ENCODE results near the gene THEM5. TPM values are rescaled to one million over a fixed set of nuclear protein-coding genes. Genes with fewer than 3 reads are reported as not detected.

THEM5 gene
- total RNA-seq, 5 donors from 2014 or later (not counting 1 experiment from before 2014, with no cell fraction given) = not detected

DNA sequence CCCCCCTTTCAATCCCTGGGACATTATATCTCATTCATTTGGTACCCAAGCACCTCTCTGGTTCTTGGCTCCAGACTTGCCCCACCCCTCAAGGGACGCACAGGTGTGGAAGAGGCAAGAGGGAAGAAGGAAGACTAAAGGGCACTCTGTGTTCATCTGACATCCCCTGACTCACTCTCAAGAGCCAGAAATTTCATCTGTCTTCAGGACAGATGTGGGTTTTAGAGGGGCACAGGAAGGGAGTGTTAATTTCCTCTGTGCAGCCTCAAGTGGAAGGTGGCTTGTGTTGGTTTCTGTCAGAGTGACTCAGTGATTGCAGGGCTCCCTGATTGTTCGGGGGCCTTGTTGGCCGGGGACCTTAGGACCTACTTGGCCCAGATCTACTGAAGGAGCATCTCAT is 16.3 kb downstream of the THEM5 start:
- Histone ChIP-seq H3K4me1 (ENCODE audit: control insufficient read depth in 1 of 2, extremely low read depth in 1 of 2, insufficient read depth in 2 of 2, low read length in 2 of 2) (peaks cover 8 to 72% of the 10 kb centered on the region in 2 experiments), H3K27me3 (replicated peaks in 1 of 2; ENCODE audit: control insufficient read depth in 2 of 2, extremely low read depth in 1 of 2, insufficient read depth in 2 of 2, low read length in 1 of 2) (no peaks in the 10 kb centered on the region), H3K9me3 (no peaks in the 10 kb centered on the region), H3K4me3 (ENCODE audit: control insufficient read depth in 1 of 2, extremely low read depth in 1 of 2, low read length in 1 of 2) (peak overlapping the region in 1 of 2 donors; percentile 41), H3K36me3 (ENCODE audit: control insufficient read depth in 2 of 2, extremely low read depth in 1 of 2, insufficient read depth in 1 of 2, low read length in 1 of 2) (no peaks in the 10 kb centered on the region), H3K27ac (ENCODE audit: low read length) (peak overlapping the region; percentile 73)
- CTCF ChIA-PET = interaction anchor here in 1 of 2 donors (0.6 to 1.5 kb wide), 9 partner anchors 9 to 536 kb away, joined by 3 to 8 read pairs (median 4); partner anchors contain the start of gene MRPL9
- Mint-ChIP-seq H3K36me3 (no peaks in the 10 kb centered on the region), H3K9me3 (no peaks in the 10 kb centered on the region), H3K4me3 (peak overlapping the region; percentile 83 to 92 (median 84)), H3K27me3 (peaks cover 0 to 2% of the 10 kb centered on the region in 2 donors), H3K4me1 (peaks cover 55 to 79% (median 67%) of the 10 kb centered on the region in 3 donors), H3K27ac (peak overlapping the region; percentile 96 to 98)
- ATAC-seq (replicated peaks in 1 of 4) = peak; percentile 10 to 37 (median 28)
- POLR2A ChIA-PET = interaction anchor here in 1 of 2 donors (0.5 to 0.6 kb wide), 2 partner anchors 39 to 66 kb away, joined by 3 read pairs; no protein-coding TSS in a partner anchor
- peak in 2 of 35 experiments; percentile 36 to 53 for DNase-seq
- 4% methylated on average over 2 of the region's 3 CpGs for WGBS (ENCODE audit: insufficient coverage)

DNA sequence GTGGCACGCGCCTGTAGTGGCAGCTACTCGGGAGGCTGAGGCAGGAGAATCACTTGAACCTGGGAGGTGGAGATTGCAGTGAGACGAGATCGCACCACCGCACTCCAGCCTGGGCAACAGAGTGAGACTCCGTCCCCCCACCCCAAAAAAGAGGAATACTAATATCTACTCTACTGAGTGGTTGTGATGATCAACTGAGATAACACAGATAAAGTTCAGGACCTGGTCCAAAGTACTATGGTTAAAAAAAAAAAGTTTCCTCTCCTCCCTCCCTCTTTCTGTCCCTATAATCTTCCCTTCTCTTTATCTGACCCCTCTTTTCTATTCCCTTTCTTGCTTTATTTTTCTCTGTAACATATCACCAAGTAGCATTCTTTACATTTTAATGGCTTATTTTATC is 17.9 kb downstream of the THEM5 start:
- CTCF ChIA-PET = interaction anchor here in 1 of 2 donors (0.6 to 1.5 kb wide), 6 partner anchors 73 to 750 kb away, joined by 3 to 8 read pairs (median 4); partner anchors contain the start of genes CGN and MRPL9
- no peaks in the 10 kb centered on the region for H3K36me3 Mint-ChIP-seq
- H3K27ac Mint-ChIP-seq = peak overlapping the region; percentile 65 to 77
- peaks cover 63 to 88% (median 70%) of the 10 kb centered on the region in 3 donors for H3K4me1 Mint-ChIP-seq
- ATAC-seq (replicated peaks in 1 of 4) (no peak), DNase-seq (no peak)
- Histone ChIP-seq H3K4me3 (ENCODE audit: control insufficient read depth in 1 of 2, extremely low read depth in 1 of 2, low read length in 1 of 2) (no peak overlapping the region), H3K36me3 (ENCODE audit: control insufficient read depth in 2 of 2, extremely low read depth in 1 of 2, insufficient read depth in 1 of 2, low read length in 1 of 2) (no peaks in the 10 kb centered on the region), H3K9me3 (no peaks in the 10 kb centered on the region), H3K27ac (ENCODE audit: low read length) (peak overlapping the region; percentile 38), H3K4me1 (ENCODE audit: control insufficient read depth in 1 of 2, extremely low read depth in 1 of 2, insufficient read depth in 2 of 2, low read length in 2 of 2) (peaks cover 8 to 85% of the 10 kb centered on the region in 2 experiments), H3K27me3 (replicated peaks in 1 of 2; ENCODE audit: control insufficient read depth in 2 of 2, extremely low read depth in 1 of 2, insufficient read depth in 2 of 2, low read length in 1 of 2) (no peaks in the 10 kb centered on the region)
- 87% methylated on average over 3 of the region's 7 CpGs for whole genome bisulfite sequencing (ENCODE audit: insufficient coverage)
- POLR2A ChIA-PET = no interaction called here
- no peaks in the 10 kb centered on the region for H3K9me3 Mint-ChIP-seq
- peaks cover 0 to 2% of the 10 kb centered on the region in 2 donors for H3K27me3 Mint-ChIP-seq
- no peak overlapping the region for H3K4me3 Mint-ChIP-seq

DNA sequence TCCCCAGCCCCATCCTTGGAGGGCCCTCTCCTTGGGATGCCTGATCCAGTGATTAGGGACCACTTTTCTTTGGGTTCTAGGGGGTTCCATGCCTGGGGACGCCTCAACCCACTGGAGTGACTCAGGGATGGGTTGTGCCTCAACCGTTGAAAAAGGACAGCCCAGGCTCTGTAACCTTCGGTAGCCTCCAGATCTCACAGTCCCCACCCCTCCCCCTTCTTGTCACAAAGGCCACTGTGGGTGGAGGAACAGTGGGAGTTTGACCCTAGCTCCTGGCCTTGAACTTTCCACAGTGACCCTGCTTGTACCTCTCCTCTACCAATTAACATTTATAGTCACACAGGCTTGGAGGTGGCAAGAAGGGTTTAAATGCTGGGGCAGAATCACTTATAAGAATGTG is 19.3 kb downstream of the THEM5 start:
- ATAC-seq (replicated peaks in 1 of 4) = no peak
- Mint-ChIP-seq H3K4me1 (peaks cover 64 to 87% (median 70%) of the 10 kb centered on the region in 3 donors), H3K9me3 (no peaks in the 10 kb centered on the region), H3K27ac (peak overlapping the region; percentile 87 to 92), H3K27me3 (peaks cover 0 to 2% of the 10 kb centered on the region in 2 donors), H3K36me3 (no peaks in the 10 kb centered on the region), H3K4me3 (no peak overlapping the region)
- H3K4me1 ChIP-seq (ENCODE audit: control insufficient read depth in 1 of 2, extremely low read depth in 1 of 2, insufficient read depth in 2 of 2, low read length in 2 of 2) = peaks cover 12 to 85% of the 10 kb centered on the region in 2 experiments
- H3K27ac ChIP-seq (ENCODE audit: low read length) = peak overlapping the region; percentile 52
- ChIA-PET CTCF (interaction anchor here in 1 of 2 donors (0.7 kb wide), 1 partner anchor 141 kb away, joined by 3 read pairs; no protein-coding TSS in a partner anchor), POLR2A (no interaction called here)
- no peaks in the 10 kb centered on the region for H3K36me3 ChIP-seq (ENCODE audit: control insufficient read depth in 2 of 2, extremely low read depth in 1 of 2, insufficient read depth in 1 of 2, low read length in 1 of 2)
- no peak overlapping the region for H3K4me3 ChIP-seq (ENCODE audit: control insufficient read depth in 1 of 2, extremely low read depth in 1 of 2, low read length in 1 of 2)
- DNase-seq = no peak
- H3K9me3 ChIP-seq = no peaks in the 10 kb centered on the region
- 67% methylated on average over 1 of the region's 3 CpGs for WGBS (ENCODE audit: insufficient coverage)
- no peaks in the 10 kb centered on the region for H3K27me3 ChIP-seq (replicated peaks in 1 of 2; ENCODE audit: control insufficient read depth in 2 of 2, extremely low read depth in 1 of 2, insufficient read depth in 2 of 2, low read length in 1 of 2)

DNA sequence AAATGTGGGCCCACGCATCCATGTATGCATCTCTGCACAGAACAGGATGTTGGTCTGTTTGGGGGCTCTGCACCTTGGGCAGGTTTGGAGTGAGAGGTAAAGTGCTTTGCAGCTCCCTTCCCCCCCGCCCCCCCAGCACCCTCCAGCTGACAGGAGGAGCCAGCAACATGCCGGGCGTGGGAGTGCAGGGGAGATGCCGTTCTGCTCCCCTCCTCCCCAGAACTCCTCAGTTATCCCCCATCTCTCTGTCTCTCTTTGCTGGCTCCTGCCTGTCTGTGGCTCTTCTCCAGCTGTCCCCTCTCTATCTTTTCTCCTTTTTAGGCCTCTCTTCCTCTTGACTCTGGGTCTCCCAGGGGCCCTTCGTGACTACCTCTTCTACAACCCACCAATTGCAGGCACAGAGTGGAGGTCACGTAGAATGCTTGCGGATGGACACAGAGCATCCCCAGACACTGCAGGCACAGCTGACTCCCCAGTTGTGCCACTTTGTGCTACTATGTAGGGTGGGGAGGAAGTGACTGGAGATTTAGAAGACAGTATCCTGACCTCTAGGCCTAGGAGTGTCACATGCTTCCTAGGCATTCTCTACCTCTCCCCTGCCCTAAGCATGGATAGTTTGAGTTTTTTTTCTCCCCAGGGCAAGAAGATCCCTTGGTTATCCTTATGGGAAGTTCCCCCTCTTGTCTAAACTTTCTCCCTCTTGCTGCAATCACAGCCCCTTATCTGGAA is 20.2 kb downstream of the THEM5 start:
- CTCF ChIA-PET = interaction anchor here in 1 of 2 donors (1.1 kb wide), 1 partner anchor 239 kb away, joined by 5 read pairs; no protein-coding TSS in a partner anchor
- no peaks in the 10 kb centered on the region for H3K9me3 ChIP-seq
- DNase-seq (no peak), ATAC-seq (replicated peaks in 1 of 4) (no peak)
- H3K4me1 ChIP-seq (ENCODE audit: control insufficient read depth in 1 of 2, extremely low read depth in 1 of 2, insufficient read depth in 2 of 2, low read length in 2 of 2) = peaks cover 14 to 88% of the 10 kb centered on the region in 2 experiments
- H3K27me3 ChIP-seq (replicated peaks in 1 of 2; ENCODE audit: control insufficient read depth in 2 of 2, extremely low read depth in 1 of 2, insufficient read depth in 2 of 2, low read length in 1 of 2) = no peaks in the 10 kb centered on the region
- Mint-ChIP-seq H3K36me3 (no peaks in the 10 kb centered on the region), H3K27ac (peak overlapping the region; percentile 87 to 93), H3K4me1 (peaks cover 71 to 92% (median 75%) of the 10 kb centered on the region in 3 donors), H3K4me3 (peak overlapping the region; percentile 17 to 40 (median 32)), H3K9me3 (no peaks in the 10 kb centered on the region), H3K27me3 (peaks cover 0 to 2% of the 10 kb centered on the region in 2 donors)
- peak overlapping the region; percentile 52 for H3K27ac ChIP-seq (ENCODE audit: low read length)
- 70% methylated on average over 3 of the region's 8 CpGs for WGBS (ENCODE audit: insufficient coverage)
- H3K4me3 ChIP-seq (ENCODE audit: control insufficient read depth in 1 of 2, extremely low read depth in 1 of 2, low read length in 1 of 2) = no peak overlapping the region
- no peaks in the 10 kb centered on the region for H3K36me3 ChIP-seq (ENCODE audit: control insufficient read depth in 2 of 2, extremely low read depth in 1 of 2, insufficient read depth in 1 of 2, low read length in 1 of 2)
- POLR2A ChIA-PET = interaction anchor here in 1 of 2 donors (0.5 kb wide), 1 partner anchor 405 kb away, joined by 3 read pairs; no protein-coding TSS in a partner anchor

DNA sequence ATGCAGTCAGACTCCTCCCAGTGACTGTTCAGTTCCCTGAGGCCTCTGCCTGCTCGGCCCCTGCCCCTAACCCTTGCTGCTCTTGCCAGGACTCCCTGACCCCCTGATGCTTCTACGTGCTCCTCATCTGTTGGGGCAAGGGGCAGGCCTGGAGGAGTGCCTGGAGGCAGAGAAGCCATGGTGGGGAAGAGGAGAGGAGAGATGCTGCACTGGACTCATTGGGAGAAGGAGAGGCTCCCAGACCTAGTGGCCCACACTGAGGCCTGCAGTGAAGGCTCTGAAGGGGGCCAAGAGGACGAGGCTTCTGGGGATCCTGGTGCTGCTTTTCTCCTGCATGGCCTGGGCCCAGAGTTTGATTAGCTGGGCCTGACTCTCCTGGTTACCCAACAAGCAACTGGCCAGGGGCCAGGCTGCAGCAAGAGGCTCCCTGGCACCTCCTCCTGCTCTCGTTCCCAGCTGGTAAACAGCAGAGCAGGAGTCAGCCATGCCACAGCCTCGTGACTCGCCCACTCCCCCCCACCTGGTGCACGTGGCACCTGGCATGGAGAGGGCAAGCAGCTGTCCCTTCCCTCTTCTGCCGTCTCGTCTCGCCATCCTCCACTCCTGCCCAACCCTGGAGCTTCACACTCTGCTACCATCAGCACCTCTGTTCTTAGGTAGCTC is 21.1 kb downstream of the THEM5 start:
- 65% methylated on average over 6 of the region's 10 CpGs for WGBS (ENCODE audit: insufficient coverage)
- H3K9me3 Mint-ChIP-seq = no peaks in the 10 kb centered on the region
- ChIA-PET CTCF (interaction anchor here in 1 of 2 donors (1.1 kb wide), 1 partner anchor 238 kb away, joined by 5 read pairs; no protein-coding TSS in a partner anchor), POLR2A (interaction anchor here in 1 of 2 donors (0.5 kb wide), 1 partner anchor 404 kb away, joined by 3 read pairs; no protein-coding TSS in a partner anchor)
- H3K4me3 ChIP-seq (ENCODE audit: control insufficient read depth in 1 of 2, extremely low read depth in 1 of 2, low read length in 1 of 2) = no peak overlapping the region
- peak overlapping the region; percentile 87 to 93 for H3K27ac Mint-ChIP-seq
- H3K36me3 Mint-ChIP-seq = no peaks in the 10 kb centered on the region
- H3K9me3 ChIP-seq = no peaks in the 10 kb centered on the region
- H3K27ac ChIP-seq (ENCODE audit: low read length) = peak overlapping the region; percentile 60
- DNase-seq (no peak), ATAC-seq (replicated peaks in 1 of 4) (no peak)
- peak overlapping the region in 2 of 3 donors; percentile 28 to 40 for H3K4me3 Mint-ChIP-seq
- no peaks in the 10 kb centered on the region for H3K27me3 ChIP-seq (replicated peaks in 1 of 2; ENCODE audit: control insufficient read depth in 2 of 2, extremely low read depth in 1 of 2, insufficient read depth in 2 of 2, low read length in 1 of 2)
- peaks cover 23 to 91% of the 10 kb centered on the region in 2 experiments for H3K4me1 ChIP-seq (ENCODE audit: control insufficient read depth in 1 of 2, extremely low read depth in 1 of 2, insufficient read depth in 2 of 2, low read length in 2 of 2)
- H3K4me1 Mint-ChIP-seq = peaks cover 76 to 97% (median 79%) of the 10 kb centered on the region in 3 donors
- H3K27me3 Mint-ChIP-seq = no peaks in the 10 kb centered on the region
- H3K36me3 ChIP-seq (ENCODE audit: control insufficient read depth in 2 of 2, extremely low read depth in 1 of 2, insufficient read depth in 1 of 2, low read length in 1 of 2) = no peaks in the 10 kb centered on the region

DNA sequence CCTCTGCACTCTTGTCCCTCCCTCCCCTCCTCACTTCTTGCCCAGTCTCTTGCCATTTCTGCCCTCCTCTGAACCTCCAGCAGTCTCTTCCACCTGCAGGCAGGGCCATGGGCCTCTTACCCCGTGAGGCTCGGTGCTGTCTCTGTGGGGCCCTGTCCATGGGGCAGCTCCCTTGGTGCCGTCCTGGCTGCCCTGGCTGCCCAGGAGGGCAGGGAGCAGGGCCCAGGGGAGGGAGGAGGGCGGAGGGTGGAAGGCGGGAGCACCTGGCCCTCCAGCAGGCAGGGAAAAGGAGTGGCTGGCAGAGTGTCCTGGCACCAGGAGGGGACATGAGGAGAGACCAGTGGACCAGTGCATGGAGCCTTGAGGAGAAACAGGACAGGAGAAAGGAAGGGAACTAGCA is 21.9 kb downstream of the THEM5 start, which contains the start of gene RORC:
TSS of gene RORC (minus strand) at position 198 of the 400 bp plus-strand sequence. CDS start at position 160, 38 bp downstream.
- Mint-ChIP-seq H3K36me3 (no peaks in the 10 kb centered on the region), H3K4me1 (peaks cover 71 to 94% (median 76%) of the 10 kb centered on the region in 3 donors), H3K27ac (peak within 1 kb of the TSS; percentile 87 to 93), H3K4me3 (peak within 1 kb of the TSS; percentile 28 to 80 (median 43)), H3K9me3 (no peaks in the 10 kb centered on the region), H3K27me3 (no peaks in the 10 kb centered on the region)
- no peak for DNase-seq
- ATAC-seq (replicated peaks in 1 of 4) = no peak
- H3K36me3 ChIP-seq (ENCODE audit: control insufficient read depth in 2 of 2, extremely low read depth in 1 of 2, insufficient read depth in 1 of 2, low read length in 1 of 2) = no peaks in the 10 kb centered on the region
- ChIA-PET CTCF (no interaction called here), POLR2A (no interaction called here)
- peaks cover 28 to 90% of the 10 kb centered on the region in 2 experiments for H3K4me1 ChIP-seq (ENCODE audit: control insufficient read depth in 1 of 2, extremely low read depth in 1 of 2, insufficient read depth in 2 of 2, low read length in 2 of 2)
- H3K4me3 ChIP-seq (ENCODE audit: control insufficient read depth in 1 of 2, extremely low read depth in 1 of 2, low read length in 1 of 2) = peak within 1 kb of the TSS in 1 of 2 donors; percentile 20
- WGBS (ENCODE audit: insufficient coverage) = 89% methylated on average over 4 of the region's 5 CpGs
- H3K9me3 ChIP-seq = no peaks in the 10 kb centered on the region
- peak within 1 kb of the TSS; percentile 60 for H3K27ac ChIP-seq (ENCODE audit: low read length)
- no peaks in the 10 kb centered on the region for H3K27me3 ChIP-seq (replicated peaks in 1 of 2; ENCODE audit: control insufficient read depth in 2 of 2, extremely low read depth in 1 of 2, insufficient read depth in 2 of 2, low read length in 1 of 2)

All from T-cell (primary cell).